A549 (cell line): ENCODE data around the gene DOCK10. TPM values are rescaled to one million over a fixed set of nuclear protein-coding genes. Genes with fewer than 3 reads are reported as not detected.

Experiments
- ATAC-seq, 2 experiments: fragments of 200-7000 bp in 1 of 2; fragments of >200 bp in 1 of 2; cut with Nextera tagmentation in 1 of 2; cut with Tn5 transposase in 1 of 2; 3 replicates each; pipeline versions ENCODE4 v1.8.0 to v1.9.1; 2018 to 2020; ENCODE audit warnings: mild to moderate bottlenecking in 1 of 2, moderate library complexity in 1 of 2
- CTCF ChIA-PET: fragments of 300-600 bp; sonication (Branson Sonifier 250); formaldehyde crosslinking; extraction: SDS; loops from one replicate; lab custom pipeline; 2021; ENCODE audit warnings: antibody characterized with exemption, inconsistent platforms; lab: Yijun Ruan, JAX
- POLR2A ChIA-PET: fragments of 350-600 bp; formaldehyde crosslinking; extraction: SDS; loops from one replicate; lab custom pipeline; 2021; ENCODE audit warnings: antibody characterized with exemption, inconsistent platforms; lab: Yijun Ruan, JAX
- DNase-seq, 2 experiments: peaks; one replicate each; pipeline versions ENCODE4 v3.0.0 to v3.0.0-alpha.2; 2011 to 2016; ENCODE audit warnings: low read depth in 1 of 2, low spot score in 1 of 2
- FAIRE-seq: peaks from 2 replicates; lab custom pipeline; 2011; peaks lifted over from hg19 to GRCh38; lab: Jason Lieb, UNC
- H3K27ac ChIP-seq, 2 experiments: fragments of >200 bp; sonication (Bioruptor Twin); formaldehyde crosslinking; 3 replicates each; pipeline ENCODE4 v1.5.1; 2016 to 2017
- H3K4me1 ChIP-seq: fragments of >200 bp; sonication (Bioruptor Twin); formaldehyde crosslinking; 3 replicates; pipeline ENCODE4 v1.6.1; 2016
- H3K4me2 ChIP-seq: fragments of >200 bp; sonication (Bioruptor Twin); formaldehyde crosslinking; 3 replicates; pipeline ENCODE4 v1.6.1; 2016
- H3K4me3 ChIP-seq: fragments of >200 bp; sonication (Bioruptor Twin); formaldehyde crosslinking; 3 replicates; pipeline ENCODE4 v1.5.1; 2016
- H3K9me3 ChIP-seq: fragments of >200 bp; sonication (Bioruptor Twin); formaldehyde crosslinking; 3 replicates; pipeline ENCODE4 v1.6.1; 2016
- ATOH8 ChIP-seq: fragments of 250-450 bp; sonication (Bioruptor Pico); IDR thresholded peaks from 2 replicates; pipeline ENCODE4 v1.5.0; 2020; ENCODE audit warnings: low read depth, mild to moderate bottlenecking, moderate library complexity
- BCL3 ChIP-seq: fragments of >200 bp; sonication (Bioruptor Twin); formaldehyde crosslinking; IDR thresholded peaks from 3 replicates; pipeline ENCODE4 v1.6.1; 2016
- BHLHE40 ChIP-seq: IDR thresholded peaks from 2 replicates; pipeline ENCODE4 v1.6.1; 2012; ENCODE audit warnings: low read depth, low read length, inconsistent platforms
- CEBPB ChIP-seq, 2 experiments: fragments of >200 bp in 1 of 2; sonication (Bioruptor Twin) in 1 of 2; formaldehyde crosslinking in 1 of 2; IDR thresholded peaks; 2 replicates each; pipeline ENCODE4 v1.6.1; 2012 to 2016
- E2F6 ChIP-seq: IDR thresholded peaks from 2 replicates; pipeline ENCODE4 v1.6.1; 2012; ENCODE audit warnings: low read depth, borderline replicate concordance
- EHMT2 ChIP-seq: fragments of 200-600 bp; sonication (generic); IDR thresholded peaks from 2 replicates; pipeline ENCODE4 v1.6.1; 2016; ENCODE audit warnings: antibody characterized with exemption, low read depth, mild to moderate bottlenecking, moderate library complexity
- EP300 ChIP-seq, 2 experiments: fragments of >200 bp; sonication (Bioruptor Twin); formaldehyde crosslinking; IDR thresholded peaks; 2 replicates in 1 of 2; 3 replicates in 1 of 2; pipeline ENCODE4 v1.6.1; 2016 to 2017
- ESRRA ChIP-seq: fragments of 150-350 bp; IDR thresholded peaks from 2 replicates; pipeline ENCODE4 v1.6.1; 2014; ENCODE audit warnings: mild to moderate bottlenecking, low read length, borderline replicate concordance
- GATA3 ChIP-seq: IDR thresholded peaks from 2 replicates; pipeline ENCODE4 v1.6.1; 2012; ENCODE audit warnings: borderline replicate concordance
- HMGXB4 ChIP-seq: fragments of 250-450 bp; sonication (Bioruptor Pico); IDR thresholded peaks from 2 replicates; pipeline ENCODE4 v1.5.0; 2021; ENCODE audit warnings: mild to moderate bottlenecking, moderate library complexity, borderline replicate concordance
- HOXB5 ChIP-seq: fragments of 250-450 bp; sonication (Bioruptor Pico); IDR thresholded peaks from 2 replicates; pipeline ENCODE4 v1.5.0; 2020; ENCODE audit warnings: mild to moderate bottlenecking, moderate library complexity
- JUN ChIP-seq, 2 experiments: fragments of >200 bp; sonication (Bioruptor Twin); formaldehyde crosslinking; IDR thresholded peaks; 2 replicates in 1 of 2; 3 replicates in 1 of 2; pipeline ENCODE4 v1.6.1; 2016 to 2017
- MAZ ChIP-seq: fragments of 150-350 bp; IDR thresholded peaks from 2 replicates; pipeline ENCODE4 v1.6.1; 2014; ENCODE audit warnings: antibody characterized with exemption, low read depth, low read length, borderline replicate concordance
- NFE2L2 ChIP-seq: fragments of 150-350 bp; conservative IDR thresholded peaks from 2 replicates; pipeline ENCODE4 v1.6.1; 2014; ENCODE audit warnings: low read length
- NR3C1 ChIP-seq: fragments of >200 bp; sonication (Bioruptor Twin); formaldehyde crosslinking; IDR thresholded peaks from 3 replicates; pipeline ENCODE4 v1.6.1; 2017
- POLR2AphosphoS2 ChIP-seq: conservative IDR thresholded peaks from 2 replicates; pipeline ENCODE4 v1.6.1; 2012; ENCODE audit warnings: low read length, improper control_type of control experiment, inconsistent platforms
- REST ChIP-seq: fragments of 200-600 bp; sonication (generic); IDR thresholded peaks from 2 replicates; pipeline ENCODE4 v1.6.1; 2016; ENCODE audit warnings: antibody characterized with exemption, mild to moderate bottlenecking, moderate library complexity
- SREBF2 ChIP-seq: fragments of 450-650 bp; IDR thresholded peaks from 2 replicates; pipeline ENCODE4 v1.6.1; 2014; ENCODE audit warnings: mild to moderate bottlenecking, moderate library complexity
- USF2 ChIP-seq: fragments of 450-650 bp; IDR thresholded peaks from 2 replicates; pipeline ENCODE4 v1.6.1; 2014; ENCODE audit warnings: antibody characterized with exemption
- ZC3H11A ChIP-seq: fragments of 450-650 bp; IDR thresholded peaks from 2 replicates; pipeline ENCODE4 v1.6.1; 2014; ENCODE audit warnings: antibody characterized with exemption, mild to moderate bottlenecking
- ZFP36 ChIP-seq: fragments of 450-650 bp; IDR thresholded peaks from 2 replicates; pipeline ENCODE4 v1.6.1; 2014; ENCODE audit warnings: borderline replicate concordance; ENCODE audit not compliant: partially characterized antibody
- ZNF302 ChIP-seq: fragments of 250-450 bp; sonication (Bioruptor Pico); IDR thresholded peaks from 2 replicates; pipeline ENCODE4 v1.9.0; 2021; ENCODE audit warnings: inconsistent platforms, mild to moderate bottlenecking, moderate library complexity
- WGBS: methylation state at CpG from one replicate; pipeline ENCODE4 v1.1.6; 2017; ENCODE audit errors: missing lambda C conversion rate; 5-methylcytosine and 5-hydroxymethylcytosine counted together
- polyA plus RNA-seq, 4 experiments: library from polyadenylated mRNA; depleted of rRNA in 3 of 4; stranded (reverse); fragments of >200 nt; fragmentation: RNase III in 1 of 4; extraction: RNeasy Plus Mini Kit Qiagen cat#74134 plus additional on column Dnase treatment in 1 of 4; gene quantifications; 2 replicates in 3 of 4; 3 replicates in 1 of 4; pipeline ENCODE4 v1.2.3, GENCODE V29; 2011 to 2017

The DOCK10 gene
- polyA plus RNA-seq, 2 of the 4 experiments (the other 2 are of a cell fraction) = 43.0 to 45.3 TPM

GRCh38 chr2:224860786-224861185 is 181.5 kb downstream of the DOCK10 start (continued):
- TF ChIP-seq BCL3 (no peak), CEBPB (IDR thresholded peaks at IDR 0.05) (no peak), GATA3 (no peak)

GRCh38 chr2:224851811-224852210 is 190.5 kb downstream of the DOCK10 start:
- Histone ChIP-seq H3K4me1 (peaks cover 10% of the 10 kb centered on the region), H3K4me3 (no peak overlapping the region), H3K4me2 (no peak overlapping the region), H3K9me3 (no peaks in the 10 kb centered on the region), H3K27ac (no peak overlapping the region)
- FAIRE-seq = no peak
- DNase-seq = no peak
- ATAC-seq = no peak
- WGBS = 96% methylated on average over 12 of the region's 12 CpGs
- no peak for TF ChIP-seq REST
- no peak for TF ChIP-seq USF2
- no peak for TF ChIP-seq E2F6
- TF ChIP-seq BCL3 = no peak
- TF ChIP-seq BHLHE40 = no peak
- no peak for TF ChIP-seq HMGXB4
- no peak for TF ChIP-seq ZFP36
- no peak for TF ChIP-seq POLR2AphosphoS2
- TF ChIP-seq EP300 (IDR thresholded peaks at IDR 0.05) = no peak
- no peak for TF ChIP-seq MAZ
- TF ChIP-seq NFE2L2 = no peak
- no peak for TF ChIP-seq ZNF302 (CRISPR knock-in tag)
- no peak for TF ChIP-seq ATOH8 (CRISPR knock-in tag)
- TF ChIP-seq NR3C1 = no peak
- TF ChIP-seq HOXB5 = no peak
- TF ChIP-seq EHMT2 = no peak
- no peak for TF ChIP-seq JUN (IDR thresholded peaks at IDR 0.05)
- no peak for TF ChIP-seq ESRRA
- no peak for TF ChIP-seq SREBF2
- no peak for TF ChIP-seq ZC3H11A
- ChIA-PET CTCF (interaction anchor here (0.6 kb wide), 1 partner anchor 489 kb away, joined by 3 read pairs; no protein-coding TSS in a partner anchor), POLR2A (no interaction called here)
